SK-N-SH (cell line): Measurements from ENCODE around the gene UBAP1L. TPM values are rescaled to one million over a fixed set of nuclear protein-coding genes. Genes with fewer than 3 reads are reported as not detected.

ENCODE experiments used
- CTCF ChIA-PET: fragments of 300-600, 350-600 bp; formaldehyde crosslinking; extraction: SDS; loops from one replicate; lab custom pipeline; 2021; lab: Yijun Ruan, JAX
- POLR2A ChIA-PET: fragments of 350-600 bp; sonication (Branson Sonifier 250); formaldehyde crosslinking; extraction: SDS; loops from one replicate; lab custom pipeline; 2020; ENCODE audit warnings: antibody characterized with exemption, inconsistent platforms; lab: Yijun Ruan, JAX
- DNase-seq: peaks from one replicate; pipeline ENCODE4 v3.0.0; 2012
- H2AFZ ChIP-seq: fragments of 200-600 bp; sonication (generic); 2 replicates; pipeline ENCODE4 v1.8.1; 2016; ENCODE audit warnings: antibody characterized with exemption, mild to moderate bottlenecking, low read depth
- H3F3A ChIP-seq: fragments of 200-600 bp; sonication (generic); replicated peaks from 2 replicates; pipeline ENCODE3; 2016; ENCODE audit warnings: antibody characterized with exemption, mild to moderate bottlenecking; ENCODE audit not compliant: insufficient read depth
- H3K27ac ChIP-seq, 2 experiments: fragments of 200-500 bp in 1 of 2; fragments of 200-600 bp in 1 of 2; sonication (Bioruptor generic) in 1 of 2; sonication (generic), shearing (Covaris generic) in 1 of 2; 2 replicates each; pipeline versions ENCODE4 v1.5.1 to v1.6.1; 2014 to 2016; ENCODE audit warnings: low read depth in 2 of 2, inconsistent platforms in 1 of 2, low read length in 1 of 2, mild to moderate bottlenecking in 1 of 2, mixed read lengths in 1 of 2
- H3K27me3 ChIP-seq: fragments of 200-600 bp; sonication (generic), shearing (Covaris generic); 2 replicates; pipeline ENCODE4 v1.6.1; 2016; ENCODE audit warnings: mixed run types; ENCODE audit not compliant: insufficient read depth
- H3K36me3 ChIP-seq, 2 experiments: fragments of 200-500 bp in 1 of 2; fragments of 200-600 bp in 1 of 2; sonication (Bioruptor generic) in 1 of 2; sonication (generic) in 1 of 2; replicated peaks in 1 of 2; 2 replicates each; pipeline versions ENCODE3 to v1.5.1; 2014 to 2016; ENCODE audit warnings: low read length in 1 of 2, mild to moderate bottlenecking in 1 of 2; ENCODE audit not compliant: insufficient read depth in 2 of 2, control insufficient read depth in 1 of 2
- H3K4me1 ChIP-seq, 2 experiments: fragments of 200-500 bp in 1 of 2; fragments of 200-600 bp in 1 of 2; sonication (Bioruptor generic) in 1 of 2; sonication (generic), shearing (Covaris generic) in 1 of 2; 2 replicates each; pipeline versions ENCODE4 v1.5.1 to v1.6.1; 2014 to 2016; ENCODE audit warnings: low read depth in 1 of 2, low read length in 1 of 2, mixed run types in 1 of 2; ENCODE audit not compliant: insufficient read depth in 2 of 2, control insufficient read depth in 1 of 2
- H3K4me2 ChIP-seq: fragments of 200-600 bp; sonication (generic), shearing (Covaris generic); 2 replicates; pipeline ENCODE4 v1.6.1; 2017; ENCODE audit warnings: mixed run types
- H3K4me3 ChIP-seq, 2 experiments: fragments of 200-500 bp in 1 of 2; fragments of 200-600 bp in 1 of 2; sonication (Bioruptor generic) in 1 of 2; sonication (generic), shearing (Covaris generic) in 1 of 2; 2 replicates each; pipeline versions ENCODE4 v1.5.1 to v1.8.1; 2014 to 2016; ENCODE audit warnings: low read depth in 2 of 2, inconsistent platforms in 1 of 2, low read length in 1 of 2, mild to moderate bottlenecking in 1 of 2, mixed read lengths in 1 of 2, moderate library complexity in 1 of 2
- H3K79me2 ChIP-seq: fragments of 200-600 bp; sonication (generic); 2 replicates; pipeline ENCODE4 v1.8.1; 2017; ENCODE audit warnings: mild to moderate bottlenecking; ENCODE audit not compliant: insufficient read depth
- H3K9ac ChIP-seq: fragments of 200-600 bp; sonication (generic); 2 replicates; pipeline ENCODE4 v1.6.1; 2017; ENCODE audit warnings: mixed run types
- H3K9me2 ChIP-seq: fragments of 200-600 bp; sonication (generic); 2 replicates; pipeline ENCODE4 v1.6.1; 2017; ENCODE audit warnings: mixed run types
- H3K9me3 ChIP-seq: fragments of 200-600 bp; sonication (generic); 2 replicates; pipeline ENCODE4 v1.6.1; 2017; ENCODE audit warnings: mixed run types, mild to moderate bottlenecking, moderate library complexity
- H4K20me1 ChIP-seq: fragments of 200-600 bp; sonication (generic); 2 replicates; pipeline ENCODE4 v1.6.1; 2017; ENCODE audit warnings: mild to moderate bottlenecking, mixed run types; ENCODE audit not compliant: insufficient read depth
- EP300 ChIP-seq, 2 experiments: IDR thresholded peaks; 2 replicates each; pipeline versions ENCODE4 v1.4.0 to v1.6.1; 2012; ENCODE audit warnings: borderline replicate concordance in 1 of 2, low read depth in 1 of 2, low read length in 1 of 2
- EZH2phosphoT487 ChIP-seq: fragments of 200-600 bp; sonication (generic); IDR thresholded peaks from 2 replicates; pipeline ENCODE4 v1.6.1; 2017; ENCODE audit warnings: low read depth, mixed run types, mild to moderate bottlenecking, antibody characterized with exemption, moderate library complexity, borderline replicate concordance
- FOXJ3 ChIP-seq: sonication (generic); formaldehyde crosslinking; IDR thresholded peaks from 2 replicates; pipeline ENCODE4 v1.5.1; 2020; ENCODE audit warnings: mild to moderate bottlenecking, missing genetic modification reagents
- GATA2 ChIP-seq: sonication (generic); formaldehyde crosslinking; IDR thresholded peaks from 2 replicates; pipeline ENCODE4 v1.5.0; 2020; ENCODE audit warnings: mild to moderate bottlenecking, missing genetic modification reagents
- MAX ChIP-seq: IDR thresholded peaks from 2 replicates; pipeline ENCODE4 v1.4.0; 2012; ENCODE audit warnings: low read depth
- PBX3 ChIP-seq: IDR thresholded peaks from 2 replicates; pipeline ENCODE4; 2012
- RAD21 ChIP-seq: IDR thresholded peaks from 2 replicates; pipeline ENCODE4 v1.6.1; 2012; ENCODE audit warnings: mild to moderate bottlenecking, low read length
- RFX5 ChIP-seq: IDR thresholded peaks from 2 replicates; pipeline ENCODE4 v1.6.1; 2012; ENCODE audit warnings: mild to moderate bottlenecking, improper control_type of control experiment, low read length
- SMC3 ChIP-seq: IDR thresholded peaks from 2 replicates; pipeline ENCODE4 v1.6.1; 2012; ENCODE audit warnings: low read depth, low read length, improper control_type of control experiment
- YY1 ChIP-seq: IDR thresholded peaks from 2 replicates; pipeline ENCODE4 v1.4.0; 2012; ENCODE audit warnings: low read depth, mild to moderate bottlenecking
- ZBTB33 ChIP-seq: IDR thresholded peaks from 2 replicates; pipeline ENCODE4 v1.4.0; 2012; ENCODE audit warnings: low read depth, borderline replicate concordance
- WGBS: methylation state at CpG from one replicate; pipeline ENCODE4 v1.1.6; 2017; ENCODE audit warnings: low lambda C conversion rate; 5-methylcytosine and 5-hydroxymethylcytosine counted together
- polyA plus RNA-seq, 3 experiments: library from polyadenylated mRNA; depleted of rRNA; stranded (reverse); fragments of >200 nt; gene quantifications; 2 replicates each; pipeline ENCODE4 v1.2.3, GENCODE V29; 2012
- TF ChIP-seq, protein P1 (sequence below): fragments of 200-600 bp; sonication (generic); IDR thresholded peaks from 2 replicates; pipeline ENCODE4 v1.6.1; 2017; ENCODE audit warnings: antibody characterized with exemption, mild to moderate bottlenecking, moderate library complexity
- TF ChIP-seq, protein P2 (sequence below): IDR thresholded peaks from 2 replicates; pipeline ENCODE4 v1.6.1; 2012; ENCODE audit warnings: mild to moderate bottlenecking, low read depth, low read length, moderate library complexity

UBAP1L gene
- polyA plus RNA-seq, 1 of the 3 experiments (the other 2 are of a cell fraction): 1.8 TPM

GRCh38 chr15:65062061-65062460, 52.9 kb downstream of the UBAP1L start:
- no peak for DNase-seq
- Histone ChIP-seq H3K9me3 (no peaks in the 10 kb centered on the region), H3K27me3 (peaks cover 6% of the 10 kb centered on the region; the same call in 1 of the 2 replicates), H3K9ac (no peak overlapping the region), H3K79me2 (no peaks in the 10 kb centered on the region), H3F3A (peaks cover 4% of the 10 kb centered on the region), H3K4me3 (no peak overlapping the region), H3K4me1 (no peaks in the 10 kb centered on the region), H2AFZ (no peak overlapping the region), H3K9me2 (no peaks in the 10 kb centered on the region), H3K4me2 (no peak overlapping the region), H4K20me1 (no peaks in the 10 kb centered on the region), H3K36me3 (no peaks in the 10 kb centered on the region), H3K27ac (no peak overlapping the region)
- WGBS: 79% methylated on average over 4 of the region's 5 CpGs
- CTCF ChIA-PET: interaction anchor here (1.1 to 9.5 kb wide), 4 partner anchors 8 to 236 kb away, joined by 4 to 88 read pairs (median 8); no protein-coding TSS in a partner anchor
- POLR2A ChIA-PET: no interaction called here
- TF ChIP-seq EP300 (IDR thresholded peaks at IDR 0.05; ENCODE audit: borderline replicate concordance in 1 of 2, low read depth in 1 of 2, low read length in 1 of 2) (no peak), RFX5 (no peak), EZH2phosphoT487 (no peak), FOXJ3 (CRISPR knock-in tag) (no peak), SMC3 (no peak), PBX3 (no peak)
- TF ChIP-seq, protein P1, sequence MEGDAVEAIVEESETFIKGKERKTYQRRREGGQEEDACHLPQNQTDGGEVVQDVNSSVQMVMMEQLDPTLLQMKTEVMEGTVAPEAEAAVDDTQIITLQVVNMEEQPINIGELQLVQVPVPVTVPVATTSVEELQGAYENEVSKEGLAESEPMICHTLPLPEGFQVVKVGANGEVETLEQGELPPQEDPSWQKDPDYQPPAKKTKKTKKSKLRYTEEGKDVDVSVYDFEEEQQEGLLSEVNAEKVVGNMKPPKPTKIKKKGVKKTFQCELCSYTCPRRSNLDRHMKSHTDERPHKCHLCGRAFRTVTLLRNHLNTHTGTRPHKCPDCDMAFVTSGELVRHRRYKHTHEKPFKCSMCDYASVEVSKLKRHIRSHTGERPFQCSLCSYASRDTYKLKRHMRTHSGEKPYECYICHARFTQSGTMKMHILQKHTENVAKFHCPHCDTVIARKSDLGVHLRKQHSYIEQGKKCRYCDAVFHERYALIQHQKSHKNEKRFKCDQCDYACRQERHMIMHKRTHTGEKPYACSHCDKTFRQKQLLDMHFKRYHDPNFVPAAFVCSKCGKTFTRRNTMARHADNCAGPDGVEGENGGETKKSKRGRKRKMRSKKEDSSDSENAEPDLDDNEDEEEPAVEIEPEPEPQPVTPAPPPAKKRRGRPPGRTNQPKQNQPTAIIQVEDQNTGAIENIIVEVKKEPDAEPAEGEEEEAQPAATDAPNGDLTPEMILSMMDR: no peak

DNA sequence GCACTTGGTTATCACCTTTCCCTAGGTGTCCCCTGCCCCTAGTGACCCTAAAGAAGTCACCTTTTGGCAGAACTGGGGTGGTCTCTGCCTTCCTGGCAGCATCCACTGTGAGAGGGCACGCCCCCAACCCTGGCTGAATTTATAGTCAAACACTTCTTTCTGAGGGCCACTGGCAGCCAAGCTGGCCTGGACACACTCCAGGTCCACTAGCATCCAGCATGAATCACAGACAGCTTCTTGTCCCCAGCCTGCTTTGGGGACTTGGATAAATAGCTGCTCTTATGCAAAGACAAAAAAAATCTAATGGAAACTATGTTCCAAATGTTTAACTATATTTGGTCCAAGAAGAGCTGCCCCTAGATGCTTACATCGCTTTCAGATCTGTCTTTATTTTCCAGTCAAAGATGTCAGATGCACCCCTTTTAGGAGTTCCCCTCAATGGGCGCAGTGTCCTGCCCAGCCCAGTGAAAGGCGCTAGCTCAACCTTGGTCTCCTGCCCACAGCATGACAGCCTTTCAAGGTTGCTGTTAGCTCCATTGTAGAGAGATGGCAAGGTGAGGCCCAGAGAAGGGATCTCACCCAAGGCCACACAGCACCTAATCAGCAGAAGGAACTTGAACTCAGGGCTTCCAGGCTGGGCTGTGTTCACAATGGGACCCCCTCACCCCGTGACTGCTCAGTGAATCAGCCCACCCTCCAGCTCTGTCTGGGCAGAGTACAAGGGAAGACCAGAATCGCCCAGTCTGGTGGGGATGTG, 54.2 kb downstream of the UBAP1L start:
- H3K79me2 ChIP-seq: no peaks in the 10 kb centered on the region
- H3K9me3 ChIP-seq: no peaks in the 10 kb centered on the region
- no peak overlapping the region for H3K27ac ChIP-seq
- H3K4me2 ChIP-seq: no peak overlapping the region
- ChIA-PET POLR2A (no interaction called here), CTCF (interaction anchor here (0.9 to 9.5 kb wide), 7 partner anchors 7 to 237 kb away, joined by 3 to 88 read pairs (median 4); no protein-coding TSS in a partner anchor)
- no peaks in the 10 kb centered on the region for H3K4me1 ChIP-seq
- no peak overlapping the region for H3K4me3 ChIP-seq
- H3K36me3 ChIP-seq: no peaks in the 10 kb centered on the region
- WGBS: 82% methylated on average over 5 of the region's 6 CpGs
- no peaks in the 10 kb centered on the region for H3K27me3 ChIP-seq
- H4K20me1 ChIP-seq: no peaks in the 10 kb centered on the region
- H3K9ac ChIP-seq: no peak overlapping the region
- no peaks in the 10 kb centered on the region for H3K9me2 ChIP-seq
- H2AFZ ChIP-seq: no peak overlapping the region
- no peaks in the 10 kb centered on the region for H3F3A ChIP-seq
- DNase-seq: no peak
- TF ChIP-seq RAD21 (no peak), YY1 (no peak), SMC3 (no peak), GATA2 (CRISPR knock-in tag) (no peak), EP300 (IDR thresholded peaks at IDR 0.05; ENCODE audit: borderline replicate concordance in 1 of 2, low read depth in 1 of 2, low read length in 1 of 2) (no peak), ZBTB33 (no peak), MAX (no peak)
- TF ChIP-seq, protein P1: no peak
- TF ChIP-seq, protein P2, sequence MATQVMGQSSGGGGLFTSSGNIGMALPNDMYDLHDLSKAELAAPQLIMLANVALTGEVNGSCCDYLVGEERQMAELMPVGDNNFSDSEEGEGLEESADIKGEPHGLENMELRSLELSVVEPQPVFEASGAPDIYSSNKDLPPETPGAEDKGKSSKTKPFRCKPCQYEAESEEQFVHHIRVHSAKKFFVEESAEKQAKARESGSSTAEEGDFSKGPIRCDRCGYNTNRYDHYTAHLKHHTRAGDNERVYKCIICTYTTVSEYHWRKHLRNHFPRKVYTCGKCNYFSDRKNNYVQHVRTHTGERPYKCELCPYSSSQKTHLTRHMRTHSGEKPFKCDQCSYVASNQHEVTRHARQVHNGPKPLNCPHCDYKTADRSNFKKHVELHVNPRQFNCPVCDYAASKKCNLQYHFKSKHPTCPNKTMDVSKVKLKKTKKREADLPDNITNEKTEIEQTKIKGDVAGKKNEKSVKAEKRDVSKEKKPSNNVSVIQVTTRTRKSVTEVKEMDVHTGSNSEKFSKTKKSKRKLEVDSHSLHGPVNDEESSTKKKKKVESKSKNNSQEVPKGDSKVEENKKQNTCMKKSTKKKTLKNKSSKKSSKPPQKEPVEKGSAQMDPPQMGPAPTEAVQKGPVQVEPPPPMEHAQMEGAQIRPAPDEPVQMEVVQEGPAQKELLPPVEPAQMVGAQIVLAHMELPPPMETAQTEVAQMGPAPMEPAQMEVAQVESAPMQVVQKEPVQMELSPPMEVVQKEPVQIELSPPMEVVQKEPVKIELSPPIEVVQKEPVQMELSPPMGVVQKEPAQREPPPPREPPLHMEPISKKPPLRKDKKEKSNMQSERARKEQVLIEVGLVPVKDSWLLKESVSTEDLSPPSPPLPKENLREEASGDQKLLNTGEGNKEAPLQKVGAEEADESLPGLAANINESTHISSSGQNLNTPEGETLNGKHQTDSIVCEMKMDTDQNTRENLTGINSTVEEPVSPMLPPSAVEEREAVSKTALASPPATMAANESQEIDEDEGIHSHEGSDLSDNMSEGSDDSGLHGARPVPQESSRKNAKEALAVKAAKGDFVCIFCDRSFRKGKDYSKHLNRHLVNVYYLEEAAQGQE: no peak
